SW 1271 (cell line): ENCODE data around the gene MAP3K15.
A peak's percentile ranks its signal among the peaks of the same experiment; 100 is the strongest.

Source experiments
- DNase-seq, 2 experiments: peaks; one replicate each; lab custom pipeline; 2025; lab: John Stamatoyannopoulos, UW

Gene MAP3K15

GRCh38 chrX:19347916-19348315, 167.4 kb downstream of the MAP3K15 start:
- no peak for DNase-seq

- no peak for DNase-seq
Measured at GRCh38 chrX:19344661-19345060, 170.6 kb downstream of the MAP3K15 start.

- DNase-seq = peak; percentile 34 to 72
Measured at GRCh38 chrX:19343535-19344408, 171.5 kb downstream of the MAP3K15 start, which contains the start of gene PDHA1. PDHA1 (plus strand) TSS chrX:19343927; CDS start chrX:19344038, 111 bp downstream.

- no peak for DNase-seq
Measured at GRCh38 chrX:19343085-19343534, 172.2 kb downstream of the MAP3K15 start.

GRCh38 chrX:19342331-19342906, 172.9 kb downstream of the MAP3K15 start:
- no peak for DNase-seq

GRCh38 chrX:19334945-19335626, 180.2 kb downstream of the MAP3K15 start:
- DNase-seq = peak in 1 of 2 experiments; percentile 2

- no peak for DNase-seq
Measured at GRCh38 chrX:19332983-19333382, 182.3 kb downstream of the MAP3K15 start.

- DNase-seq = no peak
Measured at GRCh38 chrX:19331831-19332230, 183.5 kb downstream of the MAP3K15 start.

GRCh38 chrX:19326567-19326966, 188.7 kb downstream of the MAP3K15 start:
- no peak for DNase-seq
